GM23338 (cell line): ENCODE results near the gene NPAS2. TPM values are rescaled to one million over a fixed set of nuclear protein-coding genes. Genes with fewer than 3 reads are reported as not detected.

Source experiments
- ATAC-seq: fragments of 200-7000 bp; cut with Tn5 transposase; 3 replicates; pipeline ENCODE4 v1.9.1; 2020
- DNase-seq: peaks from one replicate; pipeline ENCODE4 v3.0.0-alpha.2; 2015; ENCODE audit warnings: low spot score
- H2AFZ ChIP-seq: fragments of 200-600 bp; sonication (generic); 2 replicates; pipeline ENCODE4 v1.8.0; 2016; ENCODE audit warnings: antibody characterized with exemption, mild to moderate bottlenecking, moderate library complexity
- H3F3A ChIP-seq: fragments of 200-600 bp; sonication (generic); replicated peaks from 2 replicates; pipeline ENCODE4 v1.8.0; 2017; ENCODE audit warnings: antibody characterized with exemption, mixed run types, low read depth
- H3K27ac ChIP-seq: fragments of 200-600 bp; sonication (generic); 2 replicates; pipeline ENCODE4 v1.6.1; 2016; ENCODE audit warnings: low read depth
- H3K27me3 ChIP-seq: fragments of 200-600 bp; sonication (generic); 2 replicates; pipeline ENCODE4 v1.8.0; 2016; ENCODE audit warnings: mild to moderate bottlenecking, mixed run types, moderate library complexity; ENCODE audit not compliant: insufficient read depth
- H3K36me3 ChIP-seq: fragments of 200-600 bp; sonication (generic); 2 replicates; pipeline ENCODE4 v1.8.0; 2016; ENCODE audit warnings: mild to moderate bottlenecking; ENCODE audit not compliant: insufficient read depth
- H3K4me1 ChIP-seq: fragments of 200-600 bp; sonication (generic); 2 replicates; pipeline ENCODE4 v1.8.0; 2016; ENCODE audit warnings: mild to moderate bottlenecking, moderate library complexity; ENCODE audit not compliant: insufficient read depth
- H3K4me2 ChIP-seq: fragments of 200-600 bp; sonication (generic); 2 replicates; pipeline ENCODE4 v1.7.1; 2017; ENCODE audit warnings: mixed run types
- H3K4me3 ChIP-seq: fragments of 200-600 bp; sonication (generic); 2 replicates; pipeline ENCODE4 v1.6.1; 2016; ENCODE audit warnings: mixed run types
- H3K79me2 ChIP-seq: fragments of 200-600 bp; sonication (generic); replicated peaks from 2 replicates; pipeline ENCODE4 v1.8.0; 2017; ENCODE audit warnings: mild to moderate bottlenecking; ENCODE audit not compliant: insufficient read depth
- H3K9me2 ChIP-seq: fragments of 200-600 bp; sonication (generic); 2 replicates; pipeline ENCODE4 v1.8.0; 2017; ENCODE audit not compliant: insufficient read depth
- H4K20me1 ChIP-seq: fragments of 200-600 bp; sonication (generic); replicated peaks from 2 replicates; pipeline ENCODE4 v1.8.0; 2017; ENCODE audit warnings: mild to moderate bottlenecking; ENCODE audit not compliant: insufficient read depth
- H3K27ac Mint-ChIP-seq: 2 replicates; pipeline ENCODE4 v1.8.0; 2020; ENCODE audit warnings: inconsistent platforms, mild to moderate bottlenecking, moderate library complexity, mixed read lengths
- H3K27me3 Mint-ChIP-seq: 3 replicates; pipeline ENCODE4 v1.8.0; 2022; ENCODE audit warnings: low read depth, mild to moderate bottlenecking, moderate library complexity, mixed read lengths, inconsistent platforms; ENCODE audit not compliant: insufficient read depth, poor library complexity
- H3K36me3 Mint-ChIP-seq: 3 replicates; pipeline ENCODE4 v1.8.0; 2021; ENCODE audit warnings: low read depth, mild to moderate bottlenecking, inconsistent platforms, moderate library complexity, mixed read lengths
- H3K4me1 Mint-ChIP-seq: 3 replicates; pipeline ENCODE4 v1.8.0; 2020; ENCODE audit warnings: mild to moderate bottlenecking, inconsistent platforms, mixed read lengths
- H3K4me3 Mint-ChIP-seq: 3 replicates; pipeline ENCODE4 v1.8.0; 2021; ENCODE audit warnings: moderate library complexity, mild to moderate bottlenecking, inconsistent platforms, mixed read lengths
- H3K9me3 Mint-ChIP-seq: 3 replicates; pipeline ENCODE4 v1.8.0; 2020; ENCODE audit warnings: moderate library complexity, mild to moderate bottlenecking, inconsistent platforms, mixed read lengths
- EZH2 ChIP-seq: fragments of 200-600 bp; sonication (generic); IDR thresholded peaks from one replicate; pipeline ENCODE4 v1.8.0; 2017; ENCODE audit warnings: antibody characterized with exemption, mild to moderate bottlenecking, low read depth; ENCODE audit not compliant: unreplicated experiment
- EZH2phosphoT487 ChIP-seq: fragments of 200-600 bp; sonication (generic); IDR thresholded peaks from one replicate; pipeline ENCODE4 v1.8.1; 2018; ENCODE audit warnings: antibody characterized with exemption; ENCODE audit not compliant: unreplicated experiment
- JUNB ChIP-seq: IDR thresholded peaks from one replicate; pipeline ENCODE4 v1.6.1; 2016; ENCODE audit warnings: antibody characterized with exemption; ENCODE audit not compliant: unreplicated experiment
- NANOG ChIP-seq: IDR thresholded peaks from 2 replicates; pipeline ENCODE4 v1.6.1; 2016; ENCODE audit warnings: antibody characterized with exemption, borderline replicate concordance
- POLR2AphosphoS5 ChIP-seq: IDR thresholded peaks from 2 replicates; pipeline ENCODE4 v1.6.1; 2016; ENCODE audit warnings: antibody characterized with exemption, low read depth
- STAT1 ChIP-seq: IDR thresholded peaks from one replicate; pipeline ENCODE4 v1.6.1; 2016; ENCODE audit warnings: antibody characterized with exemption; ENCODE audit not compliant: unreplicated experiment
- ZNF331 ChIP-seq: fragments of 250-450 bp; sonication (Bioruptor Pico); IDR thresholded peaks from 2 replicates; pipeline ENCODE4 v1.5.0; 2020; ENCODE audit warnings: low read depth, mild to moderate bottlenecking, moderate library complexity
- polyA plus RNA-seq: library from polyadenylated mRNA; unstranded; fragments of >200 nt; fragmentation: Nextera tagmentation; extraction: Ambion mirVana; gene quantifications from 2 replicates; pipeline ENCODE4 v1.2.1, GENCODE V29; 2016
- total RNA-seq: library from RNA; depleted of rRNA; stranded (reverse); fragments of >200 nt; shearing (Covaris generic); gene quantifications from 2 replicates; pipeline ENCODE4 v1.2.3, GENCODE V29; 2014
- TF ChIP-seq, protein P1 (sequence below): fragments of 250-450 bp; sonication (Bioruptor Pico); IDR thresholded peaks from 2 replicates; pipeline ENCODE4 v1.5.0; 2020; ENCODE audit warnings: mild to moderate bottlenecking, moderate library complexity
- TF ChIP-seq, protein P2 (sequence below), 2 experiments: fragments of 200-600 bp in 1 of 2; sonication (generic) in 1 of 2; conservative IDR thresholded peaks; 2 replicates each; pipeline versions ENCODE4 v1.5.1 to v1.6.1; 2016 to 2017; ENCODE audit warnings: antibody characterized with exemption in 2 of 2, low read depth in 2 of 2, mild to moderate bottlenecking in 2 of 2, moderate library complexity in 1 of 2
- TF ChIP-seq, protein P3 (sequence below): IDR thresholded peaks from one replicate; pipeline ENCODE4 v1.6.1; 2018; ENCODE audit warnings: antibody characterized with exemption; ENCODE audit not compliant: unreplicated experiment

Gene NPAS2
- total and polyA plus RNA-seq, 2 experiments from 2014 or later, result 0.56 to 1.1 TPM

DNA sequence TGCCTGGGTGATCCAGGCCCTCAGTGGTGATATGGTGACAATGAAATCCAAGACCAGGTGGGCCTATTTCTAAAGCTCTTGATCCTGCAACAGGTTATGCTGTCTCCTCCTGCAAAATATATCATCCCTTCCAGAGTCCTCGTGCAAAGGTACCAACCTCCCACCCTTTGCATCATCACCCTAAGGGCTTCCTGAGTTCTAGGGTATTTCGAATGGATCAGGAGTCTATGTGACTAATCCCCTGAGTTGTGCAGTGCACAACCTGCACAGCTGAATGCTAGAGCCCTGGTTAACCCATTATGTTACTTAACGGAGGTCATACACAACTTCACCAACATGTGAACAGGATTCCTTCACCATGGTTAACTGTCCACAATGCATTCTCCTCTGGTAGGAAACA, 13.4 kb upstream of the NPAS2 start (continued):
- TF ChIP-seq, protein P1, sequence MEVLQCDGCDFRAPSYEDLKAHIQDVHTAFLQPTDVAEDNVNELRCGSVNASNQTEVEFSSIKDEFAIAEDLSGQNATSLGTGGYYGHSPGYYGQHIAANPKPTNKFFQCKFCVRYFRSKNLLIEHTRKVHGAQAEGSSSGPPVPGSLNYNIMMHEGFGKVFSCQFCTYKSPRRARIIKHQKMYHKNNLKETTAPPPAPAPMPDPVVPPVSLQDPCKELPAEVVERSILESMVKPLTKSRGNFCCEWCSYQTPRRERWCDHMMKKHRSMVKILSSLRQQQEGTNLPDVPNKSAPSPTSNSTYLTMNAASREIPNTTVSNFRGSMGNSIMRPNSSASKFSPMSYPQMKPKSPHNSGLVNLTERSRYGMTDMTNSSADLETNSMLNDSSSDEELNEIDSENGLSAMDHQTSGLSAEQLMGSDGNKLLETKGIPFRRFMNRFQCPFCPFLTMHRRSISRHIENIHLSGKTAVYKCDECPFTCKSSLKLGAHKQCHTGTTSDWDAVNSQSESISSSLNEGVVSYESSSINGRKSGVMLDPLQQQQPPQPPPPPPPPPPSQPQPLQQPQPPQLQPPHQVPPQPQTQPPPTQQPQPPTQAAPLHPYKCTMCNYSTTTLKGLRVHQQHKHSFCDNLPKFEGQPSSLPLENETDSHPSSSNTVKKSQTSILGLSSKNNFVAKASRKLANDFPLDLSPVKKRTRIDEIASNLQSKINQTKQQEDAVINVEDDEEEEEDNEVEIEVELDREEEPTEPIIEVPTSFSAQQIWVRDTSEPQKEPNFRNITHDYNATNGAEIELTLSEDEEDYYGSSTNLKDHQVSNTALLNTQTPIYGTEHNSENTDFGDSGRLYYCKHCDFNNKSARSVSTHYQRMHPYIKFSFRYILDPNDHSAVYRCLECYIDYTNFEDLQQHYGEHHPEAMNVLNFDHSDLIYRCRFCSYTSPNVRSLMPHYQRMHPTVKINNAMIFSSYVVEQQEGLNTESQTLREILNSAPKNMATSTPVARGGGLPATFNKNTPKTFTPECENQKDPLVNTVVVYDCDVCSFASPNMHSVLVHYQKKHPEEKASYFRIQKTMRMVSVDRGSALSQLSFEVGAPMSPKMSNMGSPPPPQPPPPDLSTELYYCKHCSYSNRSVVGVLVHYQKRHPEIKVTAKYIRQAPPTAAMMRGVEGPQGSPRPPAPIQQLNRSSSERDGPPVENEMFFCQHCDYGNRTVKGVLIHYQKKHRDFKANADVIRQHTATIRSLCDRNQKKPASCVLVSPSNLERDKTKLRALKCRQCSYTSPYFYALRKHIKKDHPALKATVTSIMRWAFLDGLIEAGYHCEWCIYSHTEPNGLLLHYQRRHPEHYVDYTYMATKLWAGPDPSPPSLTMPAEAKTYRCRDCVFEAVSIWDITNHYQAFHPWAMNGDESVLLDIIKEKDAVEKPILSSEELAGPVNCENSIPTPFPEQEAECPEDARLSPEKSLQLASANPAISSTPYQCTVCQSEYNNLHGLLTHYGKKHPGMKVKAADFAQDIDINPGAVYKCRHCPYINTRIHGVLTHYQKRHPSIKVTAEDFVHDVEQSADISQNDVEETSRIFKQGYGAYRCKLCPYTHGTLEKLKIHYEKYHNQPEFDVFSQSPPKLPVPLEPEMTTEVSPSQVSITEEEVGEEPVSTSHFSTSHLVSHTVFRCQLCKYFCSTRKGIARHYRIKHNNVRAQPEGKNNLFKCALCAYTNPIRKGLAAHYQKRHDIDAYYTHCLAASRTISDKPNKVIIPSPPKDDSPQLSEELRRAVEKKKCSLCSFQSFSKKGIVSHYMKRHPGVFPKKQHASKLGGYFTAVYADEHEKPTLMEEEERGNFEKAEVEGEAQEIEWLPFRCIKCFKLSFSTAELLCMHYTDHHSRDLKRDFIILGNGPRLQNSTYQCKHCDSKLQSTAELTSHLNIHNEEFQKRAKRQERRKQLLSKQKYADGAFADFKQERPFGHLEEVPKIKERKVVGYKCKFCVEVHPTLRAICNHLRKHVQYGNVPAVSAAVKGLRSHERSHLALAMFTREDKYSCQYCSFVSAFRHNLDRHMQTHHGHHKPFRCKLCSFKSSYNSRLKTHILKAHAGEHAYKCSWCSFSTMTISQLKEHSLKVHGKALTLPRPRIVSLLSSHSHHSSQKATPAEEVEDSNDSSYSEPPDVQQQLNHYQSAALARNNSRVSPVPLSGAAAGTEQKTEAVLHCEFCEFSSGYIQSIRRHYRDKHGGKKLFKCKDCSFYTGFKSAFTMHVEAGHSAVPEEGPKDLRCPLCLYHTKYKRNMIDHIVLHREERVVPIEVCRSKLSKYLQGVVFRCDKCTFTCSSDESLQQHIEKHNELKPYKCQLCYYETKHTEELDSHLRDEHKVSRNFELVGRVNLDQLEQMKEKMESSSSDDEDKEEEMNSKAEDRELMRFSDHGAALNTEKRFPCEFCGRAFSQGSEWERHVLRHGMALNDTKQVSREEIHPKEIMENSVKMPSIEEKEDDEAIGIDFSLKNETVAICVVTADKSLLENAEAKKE (CRISPR knock-in tag), result no peak
- TF ChIP-seq ZNF331 (CRISPR knock-in tag) (no peak), EZH2 (no peak), JUNB (no peak), POLR2AphosphoS5 (no peak), EZH2phosphoT487 (no peak), NANOG (no peak)
- TF ChIP-seq, protein P2, sequence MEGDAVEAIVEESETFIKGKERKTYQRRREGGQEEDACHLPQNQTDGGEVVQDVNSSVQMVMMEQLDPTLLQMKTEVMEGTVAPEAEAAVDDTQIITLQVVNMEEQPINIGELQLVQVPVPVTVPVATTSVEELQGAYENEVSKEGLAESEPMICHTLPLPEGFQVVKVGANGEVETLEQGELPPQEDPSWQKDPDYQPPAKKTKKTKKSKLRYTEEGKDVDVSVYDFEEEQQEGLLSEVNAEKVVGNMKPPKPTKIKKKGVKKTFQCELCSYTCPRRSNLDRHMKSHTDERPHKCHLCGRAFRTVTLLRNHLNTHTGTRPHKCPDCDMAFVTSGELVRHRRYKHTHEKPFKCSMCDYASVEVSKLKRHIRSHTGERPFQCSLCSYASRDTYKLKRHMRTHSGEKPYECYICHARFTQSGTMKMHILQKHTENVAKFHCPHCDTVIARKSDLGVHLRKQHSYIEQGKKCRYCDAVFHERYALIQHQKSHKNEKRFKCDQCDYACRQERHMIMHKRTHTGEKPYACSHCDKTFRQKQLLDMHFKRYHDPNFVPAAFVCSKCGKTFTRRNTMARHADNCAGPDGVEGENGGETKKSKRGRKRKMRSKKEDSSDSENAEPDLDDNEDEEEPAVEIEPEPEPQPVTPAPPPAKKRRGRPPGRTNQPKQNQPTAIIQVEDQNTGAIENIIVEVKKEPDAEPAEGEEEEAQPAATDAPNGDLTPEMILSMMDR (conservative IDR thresholded peaks at IDR 0.05; ENCODE audit: low read depth in 2 of 2), result no peak

DNA sequence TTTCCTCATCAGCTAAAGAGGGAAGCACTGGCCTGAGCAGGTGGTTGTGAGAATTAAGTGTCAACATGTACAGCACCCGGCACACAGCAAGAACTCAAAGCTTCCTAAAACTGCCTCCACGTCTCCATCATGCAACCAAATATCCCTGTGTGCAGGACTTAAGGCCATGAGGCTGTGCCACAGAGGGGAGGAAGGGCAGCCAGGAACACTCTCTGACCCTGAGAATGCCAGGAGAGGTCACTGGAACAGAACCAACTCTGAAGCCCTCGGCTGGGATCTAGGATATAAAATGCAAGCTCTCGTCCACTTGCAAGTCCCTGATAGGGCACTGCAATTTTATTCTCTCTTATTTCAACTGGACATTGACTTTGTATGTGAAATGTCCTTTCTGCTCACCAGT, 12.2 kb upstream of the NPAS2 start:
- no peak for ATAC-seq
- Histone ChIP-seq H3K27me3 (no peaks in the 10 kb centered on the region), H3K4me3 (no peak overlapping the region), H3K4me2 (no peak overlapping the region), H3K36me3 (no peaks in the 10 kb centered on the region), H3K79me2 (no peaks in the 10 kb centered on the region), H3K4me1 (peaks cover 8% of the 10 kb centered on the region), H3K9me2 (peaks cover 8% of the 10 kb centered on the region; the same call in 1 of the 2 replicates), H2AFZ (no peak overlapping the region), H3F3A (no peaks in the 10 kb centered on the region), H3K27ac (no peak overlapping the region), H4K20me1 (no peaks in the 10 kb centered on the region)
- DNase-seq, result no peak
- Mint-ChIP-seq H3K4me3 (no peak overlapping the region), H3K36me3 (peaks cover 4% of the 10 kb centered on the region; the same call in 2 of the 3 replicates), H3K9me3 (peaks cover 5% of the 10 kb centered on the region; the same call in 2 of the 3 replicates), H3K27me3 (peaks cover 2% of the 10 kb centered on the region), H3K4me1 (peaks cover 18% of the 10 kb centered on the region), H3K27ac (no peak overlapping the region)
- no peak for TF ChIP-seq STAT1
- no peak for TF ChIP-seq EZH2phosphoT487
- TF ChIP-seq EZH2, result no peak
- TF ChIP-seq JUNB, result no peak
- TF ChIP-seq, protein P3, sequence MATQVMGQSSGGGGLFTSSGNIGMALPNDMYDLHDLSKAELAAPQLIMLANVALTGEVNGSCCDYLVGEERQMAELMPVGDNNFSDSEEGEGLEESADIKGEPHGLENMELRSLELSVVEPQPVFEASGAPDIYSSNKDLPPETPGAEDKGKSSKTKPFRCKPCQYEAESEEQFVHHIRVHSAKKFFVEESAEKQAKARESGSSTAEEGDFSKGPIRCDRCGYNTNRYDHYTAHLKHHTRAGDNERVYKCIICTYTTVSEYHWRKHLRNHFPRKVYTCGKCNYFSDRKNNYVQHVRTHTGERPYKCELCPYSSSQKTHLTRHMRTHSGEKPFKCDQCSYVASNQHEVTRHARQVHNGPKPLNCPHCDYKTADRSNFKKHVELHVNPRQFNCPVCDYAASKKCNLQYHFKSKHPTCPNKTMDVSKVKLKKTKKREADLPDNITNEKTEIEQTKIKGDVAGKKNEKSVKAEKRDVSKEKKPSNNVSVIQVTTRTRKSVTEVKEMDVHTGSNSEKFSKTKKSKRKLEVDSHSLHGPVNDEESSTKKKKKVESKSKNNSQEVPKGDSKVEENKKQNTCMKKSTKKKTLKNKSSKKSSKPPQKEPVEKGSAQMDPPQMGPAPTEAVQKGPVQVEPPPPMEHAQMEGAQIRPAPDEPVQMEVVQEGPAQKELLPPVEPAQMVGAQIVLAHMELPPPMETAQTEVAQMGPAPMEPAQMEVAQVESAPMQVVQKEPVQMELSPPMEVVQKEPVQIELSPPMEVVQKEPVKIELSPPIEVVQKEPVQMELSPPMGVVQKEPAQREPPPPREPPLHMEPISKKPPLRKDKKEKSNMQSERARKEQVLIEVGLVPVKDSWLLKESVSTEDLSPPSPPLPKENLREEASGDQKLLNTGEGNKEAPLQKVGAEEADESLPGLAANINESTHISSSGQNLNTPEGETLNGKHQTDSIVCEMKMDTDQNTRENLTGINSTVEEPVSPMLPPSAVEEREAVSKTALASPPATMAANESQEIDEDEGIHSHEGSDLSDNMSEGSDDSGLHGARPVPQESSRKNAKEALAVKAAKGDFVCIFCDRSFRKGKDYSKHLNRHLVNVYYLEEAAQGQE, result no peak
- no peak for TF ChIP-seq ZNF331 (CRISPR knock-in tag)
- TF ChIP-seq, protein P2 (conservative IDR thresholded peaks at IDR 0.05; ENCODE audit: low read depth in 2 of 2), result no peak
- TF ChIP-seq NANOG, result no peak
